ENCODE measurements around the gene FERD3L. TPM values are rescaled to one million over a fixed set of nuclear protein-coding genes. Genes with fewer than 3 reads are reported as not detected.

Gene FERD3L
- total RNA-seq, 5 donors from 2014 or later (not counting 1 experiment from before 2014, with no cell fraction given): not detected

DNA sequence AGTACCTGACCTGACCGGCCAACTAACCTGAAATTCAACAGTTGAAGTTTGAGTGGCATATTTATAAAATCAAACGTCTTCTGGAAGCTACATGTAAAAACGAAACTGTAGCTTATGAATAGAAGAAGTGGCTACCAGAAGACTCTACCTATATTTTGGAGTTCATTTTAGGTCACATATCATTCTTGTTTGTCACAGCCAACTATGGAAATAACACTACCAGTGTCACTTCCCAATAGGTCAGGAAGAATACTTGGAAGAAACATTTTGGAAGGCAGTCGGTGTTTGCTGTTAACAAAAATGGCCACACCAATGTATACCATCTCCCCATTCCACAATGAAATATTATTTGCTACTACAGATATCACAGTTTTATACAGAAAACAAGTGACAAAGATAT, 40.4 kb downstream of the FERD3L start:
- H3K36me3 ChIP-seq (ENCODE audit: control insufficient read depth in 2 of 2, extremely low read depth in 1 of 2, insufficient read depth in 1 of 2, low read length in 1 of 2): no peaks in the 10 kb centered on the region
- Mint-ChIP-seq H3K27me3 (peaks cover 47 to 69% of the 10 kb centered on the region in 2 donors), H3K36me3 (no peaks in the 10 kb centered on the region), H3K4me1 (peaks cover 0 to 11% (median 0%) of the 10 kb centered on the region in 3 donors), H3K4me3 (no peak overlapping the region), H3K27ac (no peak overlapping the region), H3K9me3 (peaks cover 0 to 5% (median 4%) of the 10 kb centered on the region in 3 donors)
- no peaks in the 10 kb centered on the region for H3K9me3 ChIP-seq
- DNase-seq (no peak), ATAC-seq (replicated peaks in 1 of 4) (no peak)
- H3K4me1 ChIP-seq (ENCODE audit: control insufficient read depth in 1 of 2, extremely low read depth in 1 of 2, insufficient read depth in 2 of 2, low read length in 2 of 2): peaks cover 0 to 6% of the 10 kb centered on the region in 2 experiments
- 83% methylated on average over 1 of the region's 4 CpGs for WGBS (ENCODE audit: insufficient coverage)
- H3K27me3 ChIP-seq (replicated peaks in 1 of 2; ENCODE audit: control insufficient read depth in 2 of 2, extremely low read depth in 1 of 2, insufficient read depth in 2 of 2, low read length in 1 of 2): peaks cover 32 to 34% of the 10 kb centered on the region in 2 experiments
- POLR2A ChIA-PET: no interaction called here
- CTCF ChIA-PET: no interaction called here
- H3K27ac ChIP-seq (ENCODE audit: low read length): no peak overlapping the region
- H3K4me3 ChIP-seq (ENCODE audit: control insufficient read depth in 1 of 2, extremely low read depth in 1 of 2, low read length in 1 of 2): no peak overlapping the region

DNA sequence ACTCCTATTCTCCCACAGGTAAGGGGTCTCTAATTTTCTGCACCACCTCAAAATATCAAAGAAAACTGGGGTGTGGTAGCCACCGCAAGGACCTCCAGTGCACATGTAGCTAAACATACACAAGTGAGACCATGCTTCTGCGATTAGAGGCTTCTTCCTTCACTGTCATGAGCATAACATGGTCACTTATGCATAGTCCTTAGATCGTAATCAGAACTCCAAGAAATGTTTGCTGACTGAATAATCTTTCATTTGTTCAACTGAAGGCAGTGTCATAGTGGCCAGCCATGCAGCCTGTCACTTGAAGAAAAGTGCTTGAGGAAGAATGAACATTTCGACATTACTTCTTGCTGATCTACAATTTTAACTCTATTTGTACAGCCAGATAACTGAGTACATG, 42.3 kb downstream of the FERD3L start:
- WGBS (ENCODE audit: insufficient coverage): 71% methylated on average over 1 of the region's 4 CpGs
- ChIA-PET CTCF (no interaction called here), POLR2A (no interaction called here)
- H3K4me3 ChIP-seq (ENCODE audit: control insufficient read depth in 1 of 2, extremely low read depth in 1 of 2, low read length in 1 of 2): no peak overlapping the region
- no peak overlapping the region for H3K27ac ChIP-seq (ENCODE audit: low read length)
- Mint-ChIP-seq H3K27me3 (peaks cover 32 to 50% of the 10 kb centered on the region in 2 donors), H3K9me3 (peaks cover 0 to 5% (median 4%) of the 10 kb centered on the region in 3 donors), H3K4me1 (peaks cover 0 to 11% (median 0%) of the 10 kb centered on the region in 3 donors), H3K36me3 (no peaks in the 10 kb centered on the region), H3K4me3 (no peak overlapping the region), H3K27ac (no peak overlapping the region)
- H3K9me3 ChIP-seq: no peaks in the 10 kb centered on the region
- ATAC-seq (replicated peaks in 1 of 4) (no peak), DNase-seq (no peak)
- H3K4me1 ChIP-seq (ENCODE audit: control insufficient read depth in 1 of 2, extremely low read depth in 1 of 2, insufficient read depth in 2 of 2, low read length in 2 of 2): peaks cover 0 to 4% of the 10 kb centered on the region in 2 experiments
- no peaks in the 10 kb centered on the region for H3K36me3 ChIP-seq (ENCODE audit: control insufficient read depth in 2 of 2, extremely low read depth in 1 of 2, insufficient read depth in 1 of 2, low read length in 1 of 2)
- H3K27me3 ChIP-seq (replicated peaks in 1 of 2; ENCODE audit: control insufficient read depth in 2 of 2, extremely low read depth in 1 of 2, insufficient read depth in 2 of 2, low read length in 1 of 2): peaks cover 25 to 29% of the 10 kb centered on the region in 2 experiments

DNA sequence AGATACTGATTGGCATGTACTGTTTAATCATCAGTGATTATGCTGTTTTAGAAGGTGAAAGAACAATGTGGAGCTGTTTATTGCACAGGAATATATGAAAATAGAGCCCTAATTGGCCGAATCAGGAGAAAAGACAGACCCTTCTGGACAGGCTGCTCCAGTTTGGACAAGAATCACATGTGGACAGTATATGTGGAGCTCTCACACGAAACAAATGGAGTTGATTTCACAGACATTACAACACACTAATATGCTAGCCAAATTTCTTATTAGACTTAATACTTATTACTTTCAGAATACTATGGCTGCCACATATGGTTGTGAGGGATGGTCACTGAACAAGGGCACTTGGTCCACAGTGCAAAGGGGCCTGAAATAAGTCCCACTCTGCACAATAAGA, 43.3 kb downstream of the FERD3L start:
- Mint-ChIP-seq H3K27ac (no peak overlapping the region), H3K4me1 (peaks cover 0 to 5% (median 0%) of the 10 kb centered on the region in 3 donors), H3K27me3 (peaks cover 22 to 40% of the 10 kb centered on the region in 2 donors), H3K36me3 (no peaks in the 10 kb centered on the region), H3K4me3 (no peak overlapping the region), H3K9me3 (peaks cover 0 to 5% (median 4%) of the 10 kb centered on the region in 3 donors)
- ATAC-seq (replicated peaks in 1 of 4): no peak
- no peak overlapping the region for H3K4me3 ChIP-seq (ENCODE audit: control insufficient read depth in 1 of 2, extremely low read depth in 1 of 2, low read length in 1 of 2)
- H3K9me3 ChIP-seq: no peaks in the 10 kb centered on the region
- 40% methylated on average over 1 of the region's 2 CpGs for WGBS (ENCODE audit: insufficient coverage)
- POLR2A ChIA-PET: no interaction called here
- DNase-seq: no peak
- H3K27me3 ChIP-seq (replicated peaks in 1 of 2; ENCODE audit: control insufficient read depth in 2 of 2, extremely low read depth in 1 of 2, insufficient read depth in 2 of 2, low read length in 1 of 2): peaks cover 15 to 32% of the 10 kb centered on the region in 2 experiments
- H3K4me1 ChIP-seq (ENCODE audit: control insufficient read depth in 1 of 2, extremely low read depth in 1 of 2, insufficient read depth in 2 of 2, low read length in 2 of 2): no peaks in the 10 kb centered on the region
- H3K27ac ChIP-seq (ENCODE audit: low read length): no peak overlapping the region
- CTCF ChIA-PET: interaction anchor here in 1 of 2 donors (0.6 kb wide), 1 partner anchor 496 kb away, joined by 3 read pairs; no protein-coding TSS in a partner anchor
- no peaks in the 10 kb centered on the region for H3K36me3 ChIP-seq (ENCODE audit: control insufficient read depth in 2 of 2, extremely low read depth in 1 of 2, insufficient read depth in 1 of 2, low read length in 1 of 2)

DNA sequence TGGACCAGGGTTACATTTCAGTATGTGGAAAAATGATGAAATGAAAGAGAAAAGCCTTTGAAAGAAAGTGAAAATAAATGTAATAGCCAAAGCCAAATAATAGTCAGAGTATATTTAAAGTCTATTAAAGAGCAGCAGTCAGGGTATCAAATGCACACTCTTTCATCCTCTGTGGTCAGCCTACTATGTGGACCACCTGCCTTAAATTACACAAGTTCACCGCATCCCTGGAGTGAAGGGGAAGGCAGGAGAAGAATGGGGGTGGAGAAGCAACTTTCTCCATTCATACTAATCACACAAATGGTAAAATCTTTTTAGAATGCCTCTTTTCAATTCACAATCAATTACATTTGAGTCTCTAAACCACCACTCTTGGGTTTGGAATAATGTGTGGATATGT, 43.7 kb downstream of the FERD3L start:
- H3K36me3 Mint-ChIP-seq: no peaks in the 10 kb centered on the region
- WGBS (ENCODE audit: insufficient coverage): no CpG with 5 or more reads among the region's 1 CpG
- no peaks in the 10 kb centered on the region for H3K4me1 ChIP-seq (ENCODE audit: control insufficient read depth in 1 of 2, extremely low read depth in 1 of 2, insufficient read depth in 2 of 2, low read length in 2 of 2)
- peaks cover 11 to 28% of the 10 kb centered on the region in 2 experiments for H3K27me3 ChIP-seq (replicated peaks in 1 of 2; ENCODE audit: control insufficient read depth in 2 of 2, extremely low read depth in 1 of 2, insufficient read depth in 2 of 2, low read length in 1 of 2)
- CTCF ChIA-PET: no interaction called here
- no peaks in the 10 kb centered on the region for H3K9me3 ChIP-seq
- POLR2A ChIA-PET: interaction anchor here in 1 of 2 donors (0.6 kb wide), 1 partner anchor 1349 kb away, joined by 6 read pairs; no protein-coding TSS in a partner anchor
- no peak overlapping the region for H3K27ac Mint-ChIP-seq
- peaks cover 20 to 36% of the 10 kb centered on the region in 2 donors for H3K27me3 Mint-ChIP-seq
- H3K4me3 Mint-ChIP-seq: no peak overlapping the region
- no peak overlapping the region for H3K27ac ChIP-seq (ENCODE audit: low read length)
- H3K4me3 ChIP-seq (ENCODE audit: control insufficient read depth in 1 of 2, extremely low read depth in 1 of 2, low read length in 1 of 2): no peak overlapping the region
- ATAC-seq (replicated peaks in 1 of 4) (no peak), DNase-seq (no peak)
- H3K9me3 Mint-ChIP-seq: peaks cover 0 to 5% (median 4%) of the 10 kb centered on the region in 3 donors
- H3K4me1 Mint-ChIP-seq: peaks cover 0 to 4% (median 0%) of the 10 kb centered on the region in 3 donors
- H3K36me3 ChIP-seq (ENCODE audit: control insufficient read depth in 2 of 2, extremely low read depth in 1 of 2, insufficient read depth in 1 of 2, low read length in 1 of 2): no peaks in the 10 kb centered on the region

DNA sequence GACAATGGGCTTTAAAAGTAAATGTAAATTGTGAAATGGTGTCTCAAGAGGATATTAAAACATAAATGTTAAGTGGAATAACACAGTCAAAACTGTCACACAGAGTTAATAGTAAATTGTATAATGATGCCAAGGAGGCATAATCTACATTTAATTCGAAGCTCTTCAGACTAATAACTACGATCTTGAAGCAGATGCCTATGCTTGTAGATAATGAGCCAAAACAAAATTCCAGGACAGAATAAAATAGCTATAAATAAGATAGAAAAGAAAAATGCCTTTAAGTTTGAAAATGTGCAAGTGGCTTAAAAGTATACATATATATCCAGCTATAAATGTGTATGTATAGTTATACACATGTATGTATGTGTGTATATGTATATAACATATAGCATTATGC, 45.3 kb downstream of the FERD3L start:
- CTCF ChIA-PET: interaction anchor here in 1 of 2 donors (0.6 kb wide), 1 partner anchor 706 kb away, joined by 4 read pairs; no protein-coding TSS in a partner anchor

DNA sequence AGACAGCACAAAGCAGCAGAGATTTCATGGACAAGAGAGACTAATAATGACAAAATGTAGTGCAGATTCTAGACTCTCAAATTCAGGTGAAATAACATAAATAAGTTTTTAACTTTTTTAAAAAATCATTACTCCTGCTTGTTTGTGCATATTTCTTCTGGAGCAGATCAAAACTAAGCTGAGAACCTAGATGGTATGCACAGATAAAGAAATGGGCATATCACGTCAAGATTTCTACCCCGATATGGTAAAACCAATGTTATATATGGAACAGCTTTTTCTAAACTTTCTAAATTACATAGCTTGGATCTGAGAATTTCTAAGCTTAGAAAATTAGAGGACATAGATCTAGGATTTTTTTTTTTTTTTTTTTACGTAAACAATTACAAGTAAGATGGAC, 46.0 kb downstream of the FERD3L start:
- Histone ChIP-seq H3K27ac (ENCODE audit: low read length) (no peak overlapping the region), H3K36me3 (ENCODE audit: control insufficient read depth in 2 of 2, extremely low read depth in 1 of 2, insufficient read depth in 1 of 2, low read length in 1 of 2) (no peaks in the 10 kb centered on the region), H3K27me3 (replicated peaks in 1 of 2; ENCODE audit: control insufficient read depth in 2 of 2, extremely low read depth in 1 of 2, insufficient read depth in 2 of 2, low read length in 1 of 2) (peaks cover 5 to 13% of the 10 kb centered on the region in 2 experiments), H3K4me3 (ENCODE audit: control insufficient read depth in 1 of 2, extremely low read depth in 1 of 2, low read length in 1 of 2) (no peak overlapping the region), H3K9me3 (no peaks in the 10 kb centered on the region), H3K4me1 (ENCODE audit: control insufficient read depth in 1 of 2, extremely low read depth in 1 of 2, insufficient read depth in 2 of 2, low read length in 2 of 2) (no peaks in the 10 kb centered on the region)
- ATAC-seq (replicated peaks in 1 of 4) (no peak), DNase-seq (no peak)
- Mint-ChIP-seq H3K27me3 (peaks cover 12 to 14% of the 10 kb centered on the region in 2 donors), H3K4me3 (no peak overlapping the region), H3K9me3 (peaks cover 0 to 5% (median 4%) of the 10 kb centered on the region in 3 donors), H3K4me1 (no peaks in the 10 kb centered on the region), H3K27ac (no peak overlapping the region), H3K36me3 (no peaks in the 10 kb centered on the region)
- CTCF ChIA-PET: interaction anchor here in 1 of 2 donors (0.6 kb wide), 1 partner anchor 707 kb away, joined by 4 read pairs; no protein-coding TSS in a partner anchor
- WGBS (ENCODE audit: insufficient coverage): no CpG with 5 or more reads among the region's 3 CpGs
- POLR2A ChIA-PET: no interaction called here

More for the DNA sequence above, 45.3 kb downstream of the FERD3L start:
- peaks cover 12 to 22% of the 10 kb centered on the region in 2 donors for H3K27me3 Mint-ChIP-seq
- H3K4me1 Mint-ChIP-seq: no peaks in the 10 kb centered on the region
- no CpG with 5 or more reads among the region's 2 CpGs for WGBS (ENCODE audit: insufficient coverage)
- H3K27me3 ChIP-seq (replicated peaks in 1 of 2; ENCODE audit: control insufficient read depth in 2 of 2, extremely low read depth in 1 of 2, insufficient read depth in 2 of 2, low read length in 1 of 2): peaks cover 5 to 19% of the 10 kb centered on the region in 2 experiments
- peaks cover 0 to 5% (median 4%) of the 10 kb centered on the region in 3 donors for H3K9me3 Mint-ChIP-seq
- H3K27ac Mint-ChIP-seq: no peak overlapping the region
- no peak overlapping the region for H3K4me3 ChIP-seq (ENCODE audit: control insufficient read depth in 1 of 2, extremely low read depth in 1 of 2, low read length in 1 of 2)
- H3K36me3 Mint-ChIP-seq: no peaks in the 10 kb centered on the region
- no peak for ATAC-seq (replicated peaks in 1 of 4)
- no peak overlapping the region for H3K4me3 Mint-ChIP-seq
- POLR2A ChIA-PET: no interaction called here
- no peaks in the 10 kb centered on the region for H3K36me3 ChIP-seq (ENCODE audit: control insufficient read depth in 2 of 2, extremely low read depth in 1 of 2, insufficient read depth in 1 of 2, low read length in 1 of 2)
- H3K9me3 ChIP-seq: no peaks in the 10 kb centered on the region
- DNase-seq: no peak
- no peaks in the 10 kb centered on the region for H3K4me1 ChIP-seq (ENCODE audit: control insufficient read depth in 1 of 2, extremely low read depth in 1 of 2, insufficient read depth in 2 of 2, low read length in 2 of 2)
- H3K27ac ChIP-seq (ENCODE audit: low read length): no peak overlapping the region

Measured in T-cell (primary cell).